ENCODE results near the gene MAP3K3.
"Not testable (repeated sequence)": the region's sequence is repeated elsewhere in the genome, so short reads cannot be mapped to it uniquely, and the experiment has no call there.

MAP3K3 gene

DNA sequence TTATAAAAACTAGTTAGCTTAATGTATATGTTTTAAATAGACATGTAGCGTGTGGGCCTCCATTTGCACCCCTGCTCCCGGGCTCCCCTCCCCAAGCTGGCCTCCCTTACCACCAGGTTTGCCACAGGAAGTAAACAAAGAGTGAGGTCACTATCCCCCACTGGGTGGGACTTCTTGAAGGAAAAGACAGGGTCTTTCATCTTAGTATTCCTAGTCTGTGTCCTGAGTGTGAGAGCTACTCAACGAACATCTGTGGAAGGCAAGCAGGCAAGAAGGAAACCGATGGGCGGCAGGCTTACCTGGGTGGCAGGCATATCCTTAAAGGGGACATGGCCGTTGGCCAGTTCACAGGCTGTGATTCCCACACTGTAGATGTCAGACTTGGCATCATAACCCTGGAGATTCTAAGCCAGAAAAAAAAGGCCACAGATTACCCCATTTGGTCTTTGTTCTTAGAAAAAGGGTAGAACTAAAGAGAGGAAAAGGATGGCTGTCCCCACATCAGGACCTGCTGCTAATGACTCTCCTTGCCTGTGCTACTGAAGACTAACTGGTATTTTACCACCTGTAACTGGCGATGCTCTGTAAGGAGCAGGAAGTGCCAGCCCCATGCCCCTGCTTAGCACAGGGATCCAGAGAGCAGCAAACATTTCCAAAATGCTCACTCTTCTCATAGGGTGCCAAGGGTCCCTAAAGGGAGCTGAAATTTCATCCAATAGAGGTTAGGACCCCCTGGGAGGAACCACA, 84.3 kb downstream of the MAP3K3 start:
- TF ChIP-seq, protein P1, sequence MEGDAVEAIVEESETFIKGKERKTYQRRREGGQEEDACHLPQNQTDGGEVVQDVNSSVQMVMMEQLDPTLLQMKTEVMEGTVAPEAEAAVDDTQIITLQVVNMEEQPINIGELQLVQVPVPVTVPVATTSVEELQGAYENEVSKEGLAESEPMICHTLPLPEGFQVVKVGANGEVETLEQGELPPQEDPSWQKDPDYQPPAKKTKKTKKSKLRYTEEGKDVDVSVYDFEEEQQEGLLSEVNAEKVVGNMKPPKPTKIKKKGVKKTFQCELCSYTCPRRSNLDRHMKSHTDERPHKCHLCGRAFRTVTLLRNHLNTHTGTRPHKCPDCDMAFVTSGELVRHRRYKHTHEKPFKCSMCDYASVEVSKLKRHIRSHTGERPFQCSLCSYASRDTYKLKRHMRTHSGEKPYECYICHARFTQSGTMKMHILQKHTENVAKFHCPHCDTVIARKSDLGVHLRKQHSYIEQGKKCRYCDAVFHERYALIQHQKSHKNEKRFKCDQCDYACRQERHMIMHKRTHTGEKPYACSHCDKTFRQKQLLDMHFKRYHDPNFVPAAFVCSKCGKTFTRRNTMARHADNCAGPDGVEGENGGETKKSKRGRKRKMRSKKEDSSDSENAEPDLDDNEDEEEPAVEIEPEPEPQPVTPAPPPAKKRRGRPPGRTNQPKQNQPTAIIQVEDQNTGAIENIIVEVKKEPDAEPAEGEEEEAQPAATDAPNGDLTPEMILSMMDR (IDR thresholded peaks at IDR 0.05; ENCODE audit: low read depth, low read length) = no peak
- H3K4me3 ChIP-seq (replicated peaks in 1 of 2; ENCODE audit: low read depth in 2 of 2, low read length in 2 of 2) = no peak overlapping the region
- DNase-seq (ENCODE audit: low read depth in 2 of 2) = no peak

DNA sequence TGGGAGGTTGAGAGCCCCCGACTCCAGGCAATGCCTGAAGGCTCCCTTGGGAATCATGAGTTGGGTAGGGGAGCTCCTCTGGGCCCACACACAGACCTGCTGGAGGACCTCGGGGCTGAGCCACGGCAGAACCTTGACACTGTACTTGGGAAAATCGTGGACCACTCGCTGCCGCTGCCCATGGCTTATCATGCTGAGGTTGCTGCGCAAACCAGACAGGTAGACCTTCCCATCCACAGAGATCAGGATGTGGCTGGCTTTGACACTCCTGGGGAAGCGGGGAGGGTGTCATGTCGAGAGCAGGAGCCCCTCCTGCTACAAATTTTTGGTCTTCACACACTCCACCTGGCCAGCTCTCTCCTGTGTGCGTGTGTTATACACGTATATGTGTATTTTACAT, 84.9 kb downstream of the MAP3K3 start:
- TF ChIP-seq, protein P1 (IDR thresholded peaks at IDR 0.05; ENCODE audit: low read depth, low read length) = no peak
- no peak for DNase-seq (ENCODE audit: low read depth in 2 of 2)

DNA sequence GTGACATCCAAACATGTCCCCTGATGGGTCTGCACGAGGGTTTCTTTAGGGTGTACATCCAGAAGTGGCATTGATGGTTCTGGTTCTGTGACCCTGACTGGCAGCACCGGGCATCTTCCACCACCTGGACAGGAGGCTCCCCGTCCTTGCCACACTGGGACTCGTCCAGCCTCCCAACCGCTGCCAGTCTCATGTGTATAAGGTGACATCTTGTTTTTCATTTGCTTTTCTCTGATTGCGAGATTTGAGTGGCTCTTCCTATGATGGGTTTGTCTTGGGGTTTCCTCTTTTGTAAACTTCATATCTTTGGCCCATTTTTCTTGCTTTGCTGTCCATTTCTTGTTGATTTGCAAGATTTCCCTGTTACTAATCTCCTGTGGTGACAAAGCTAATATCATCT, 86.9 kb downstream of the MAP3K3 start:
- TF ChIP-seq, protein P1 (IDR thresholded peaks at IDR 0.05; ENCODE audit: low read depth, low read length) = no peak
- no peak overlapping the region for H3K4me3 ChIP-seq (replicated peaks in 1 of 2; ENCODE audit: low read depth in 2 of 2, low read length in 2 of 2)
- DNase-seq (ENCODE audit: low read depth in 2 of 2) = no peak

More for the DNA sequence above, 84.9 kb downstream of the MAP3K3 start:
- no peak overlapping the region for H3K4me3 ChIP-seq (replicated peaks in 1 of 2; ENCODE audit: low read depth in 2 of 2, low read length in 2 of 2)

- peak; percentile 40 to 62 for DNase-seq (ENCODE audit: low read depth in 2 of 2)
Measured at GRCh38 chr17:63714550-63715277, 92.5 kb downstream of the MAP3K3 start.

GRCh38 chr17:63716426-63716825, 94.2 kb downstream of the MAP3K3 start:
- DNase-seq (ENCODE audit: low read depth in 2 of 2) = no peak
- TF ChIP-seq, protein P1 (IDR thresholded peaks at IDR 0.05; ENCODE audit: low read depth, low read length) = no peak

More at GRCh38 chr17:63714550-63715277, 92.5 kb downstream of the MAP3K3 start:
- TF ChIP-seq, protein P1 (IDR thresholded peaks at IDR 0.05; ENCODE audit: low read depth, low read length) = no peak
- H3K4me3 ChIP-seq (replicated peaks in 1 of 2; ENCODE audit: low read depth in 2 of 2, low read length in 2 of 2) = no peak overlapping the region

DNA sequence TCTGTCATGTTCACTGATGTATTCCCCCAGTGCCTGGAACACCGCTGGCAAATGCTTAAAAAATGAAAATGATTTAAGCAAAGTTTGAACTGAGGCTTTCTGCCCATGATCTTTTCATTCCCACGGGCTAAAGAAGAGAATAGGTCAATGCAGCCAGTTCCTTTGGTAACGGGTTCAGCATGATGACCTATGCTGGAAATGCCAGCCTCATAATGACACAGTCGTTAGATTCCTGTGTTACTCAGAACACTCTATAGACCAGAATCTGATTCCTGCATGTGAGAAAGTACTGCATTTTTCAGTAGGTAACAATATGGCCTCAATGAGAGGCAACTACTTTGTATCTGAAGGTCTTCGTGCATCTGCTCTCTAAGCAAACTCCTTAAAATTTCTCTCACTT, 96.8 kb downstream of the MAP3K3 start:
- H3K4me3 ChIP-seq (replicated peaks in 1 of 2; ENCODE audit: low read depth in 2 of 2, low read length in 2 of 2) = no peak overlapping the region
- TF ChIP-seq, protein P1 (IDR thresholded peaks at IDR 0.05; ENCODE audit: low read depth, low read length) = no peak
- DNase-seq (ENCODE audit: low read depth in 2 of 2) = peak in 1 of 2 donors; percentile 31

More at GRCh38 chr17:63716426-63716825, 94.2 kb downstream of the MAP3K3 start:
- no peak overlapping the region for H3K4me3 ChIP-seq (replicated peaks in 1 of 2; ENCODE audit: low read depth in 2 of 2, low read length in 2 of 2)

DNA sequence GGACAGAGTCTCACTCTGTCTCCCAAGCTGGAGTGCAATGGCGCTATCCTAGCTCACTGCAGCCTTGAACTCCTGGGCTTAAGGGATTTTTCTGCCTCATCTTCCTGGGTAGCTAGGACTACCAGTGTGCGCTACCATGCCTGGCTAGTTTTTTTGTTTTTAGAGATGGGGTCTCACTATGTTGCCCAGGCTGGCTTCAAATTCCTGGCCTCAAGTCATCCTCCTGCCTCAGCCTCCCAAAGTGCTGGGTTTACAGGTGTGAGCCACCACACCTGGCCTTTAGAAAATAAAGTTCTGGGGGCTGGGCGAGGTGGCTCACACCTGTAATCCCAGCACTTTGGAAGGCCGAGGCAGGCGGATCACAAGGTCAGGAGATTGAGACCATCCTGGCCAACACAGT, 98.0 kb downstream of the MAP3K3 start:
- H3K4me3 ChIP-seq (replicated peaks in 1 of 2; ENCODE audit: low read depth in 2 of 2, low read length in 2 of 2); DNase-seq (ENCODE audit: low read depth in 2 of 2): not testable (repeated sequence)

All from cardiac fibroblast (primary cell).